ENCODE measurements around the gene CYTH2. TPM values are rescaled to one million over a fixed set of nuclear protein-coding genes. Genes with fewer than 3 reads are reported as not detected.

The CYTH2 gene
- total and polyA plus RNA-seq, 2 of the 8 experiments (the other 6 are each of a cell fraction or from before 2014, with no cell fraction given): 43.7 to 71.4 TPM

DNA sequence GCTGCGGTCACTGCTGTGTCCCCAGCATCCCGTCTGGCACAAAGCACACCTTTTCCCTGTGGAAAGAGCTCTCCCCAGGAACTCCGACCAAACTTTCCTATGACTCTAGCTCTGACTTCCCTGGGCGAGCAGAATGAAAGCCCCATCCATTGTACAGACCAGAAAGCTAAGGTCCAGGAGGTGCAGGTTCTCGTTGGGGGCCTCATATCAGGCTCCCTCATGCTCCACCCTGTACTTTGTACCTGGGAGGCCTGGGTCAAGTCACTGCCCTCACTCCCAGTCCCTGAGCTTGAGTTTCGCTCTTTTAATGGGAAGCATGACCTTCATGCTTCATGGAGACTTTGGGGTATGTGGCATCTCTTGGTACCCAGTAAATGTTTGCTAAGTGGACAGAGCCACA is 18.4 kb downstream of the CYTH2 start:
- TF ChIP-seq ASH2L (IDR thresholded peaks at IDR 0.05; ENCODE audit: low read length): no peak
- no peak for TF ChIP-seq KDM4A (IDR thresholded peaks at IDR 0.05; ENCODE audit: low read depth, low read length, severe bottlenecking)
- Histone ChIP-seq H3K18ac (ENCODE audit: extremely low read depth, low read length) (no peak overlapping the region), H2BK15ac (ENCODE audit: low read length) (no peak overlapping the region), H4K91ac (replicated peaks; ENCODE audit: insufficient read length, low read length) (no peak overlapping the region), H3K27me3 (replicated peaks in 1 of 4; ENCODE audit: control insufficient read depth in 3 of 4, extremely low read depth in 1 of 4, insufficient read depth in 3 of 4, low read length in 3 of 4) (peaks cover 0 to 5% (median 3%) of the 10 kb centered on the region in 4 experiments; a peak in 3 of 7 replicates), H3K79me2 (ENCODE audit: control insufficient read depth in 1 of 2, insufficient read depth in 2 of 2, low read length in 2 of 2) (no peaks in the 10 kb centered on the region), H3K36me3 (ENCODE audit: control insufficient read depth in 2 of 4, insufficient read depth in 4 of 4, low read length in 3 of 4) (no peaks in the 10 kb centered on the region; a peak in 1 of 8 replicates), H4K5ac (ENCODE audit: insufficient read length, low read depth, low read length) (no peak overlapping the region), H2BK120ac (replicated peaks; ENCODE audit: low read depth, low read length) (no peak overlapping the region), H3K79me1 (ENCODE audit: low read depth, low read length) (no peaks in the 10 kb centered on the region; the same call in 1 of the 2 replicates), H3K4ac (replicated peaks; ENCODE audit: insufficient read length, low read depth, low read length) (no peak overlapping the region), H2AK5ac (ENCODE audit: low read depth, low read length) (no peak overlapping the region), H4K8ac (ENCODE audit: extremely low read depth, insufficient read depth, low read length) (no peak overlapping the region), H2AFZ (ENCODE audit: low read length) (no peak overlapping the region), H3K27ac (ENCODE audit: low read depth, low read length) (no peak overlapping the region), H3K14ac (ENCODE audit: insufficient read length) (no peak overlapping the region), H3K23ac (ENCODE audit: insufficient read length) (no peak overlapping the region), H3K9me3 (ENCODE audit: insufficient read depth in 2 of 2, low read depth in 1 of 2, low read length in 1 of 2) (no peaks in the 10 kb centered on the region), H3K4me1 (replicated peaks in 1 of 4; ENCODE audit: control insufficient read depth in 3 of 4, insufficient read depth in 4 of 4, low read length in 3 of 4) (peaks cover 0 to 16% (median 13%) of the 10 kb centered on the region in 4 experiments; a peak in 6 of 7 replicates), H4K20me1 (replicated peaks in 1 of 2; ENCODE audit: control insufficient read depth in 1 of 2, insufficient read depth in 2 of 2, low read length in 2 of 2) (peaks cover 0 to 4% of the 10 kb centered on the region in 2 experiments), H3K9ac (replicated peaks in 1 of 4; ENCODE audit: extremely low read depth in 1 of 4, low read depth in 3 of 4, low read length in 3 of 4) (no peak overlapping the region), H3K4me2 (ENCODE audit: insufficient read depth in 1 of 2, low read depth in 2 of 2, low read length in 2 of 2) (no peak overlapping the region), H3K23me2 (ENCODE audit: low read depth, low read length) (peaks cover 4% of the 10 kb centered on the region; the same call in 1 of the 2 replicates), H2BK12ac (ENCODE audit: low read depth, low read length) (no peak overlapping the region), H3K56ac (replicated peaks; ENCODE audit: insufficient read length, low read depth, low read length) (no peak overlapping the region), H3K4me3 (ENCODE audit: extremely low read depth in 1 of 4, insufficient read depth in 2 of 4, low read depth in 3 of 4, low read length in 4 of 4) (no peak overlapping the region), H2BK5ac (ENCODE audit: low read depth, low read length) (no peak overlapping the region), H2BK20ac (ENCODE audit: low read length) (no peak overlapping the region)
- WGBS, 2 experiments (ENCODE audit: extremely low coverage in 1 of 2, insufficient coverage in 1 of 2, insufficient read length in 1 of 2, insufficient replicate concordance in 2 of 2, low coverage in 1 of 2, low lambda C conversion rate in 2 of 2, missing lambda C conversion rate in 1 of 2): 87% methylated on average over 6 of the region's 6 CpGs; no CpG with 5 or more reads in 1 of the 2 experiments
- POLR2A ChIA-PET (ENCODE audit: partially characterized antibody): interaction anchor here (0.7 to 14.8 kb wide), 15 partner anchors 13 to 127 kb away, joined by 3 to 176 read pairs (median 5); partner anchors contain the start of genes FAM83E, GRWD1 and KDELR1
- FAIRE-seq (no peak), DNase-seq (ENCODE audit: low read depth in 1 of 2, low spot score in 2 of 2) (no peak)
- CTCF ChIA-PET (ENCODE audit: partially characterized antibody): interaction anchor here (0.6 to 5.5 kb wide), 12 partner anchors 8 to 173 kb away, joined by 3 to 105 read pairs (median 4); no protein-coding TSS in a partner anchor
